Neuronal stem cell (in vitro differentiated cells): ENCODE data around the gene SND1.

ENCODE experiments used
- DNase-seq: peaks from one replicate; pipeline ENCODE4 v3.0.0-alpha.2; 2013; ENCODE audit warnings: low spot score
- H2AFZ ChIP-seq: one replicate; pipeline ENCODE4 v1.6.1; 2013; ENCODE audit warnings: mild to moderate bottlenecking, low read length, inconsistent platforms
- H2AK5ac ChIP-seq: 2 replicates; pipeline ENCODE4 v1.6.1; 2013; ENCODE audit warnings: low read depth, mild to moderate bottlenecking, inconsistent platforms, low read length, moderate library complexity, mixed read lengths
- H2BK120ac ChIP-seq: 2 replicates; pipeline ENCODE4 v1.6.1; 2013; ENCODE audit warnings: low read depth, mild to moderate bottlenecking, inconsistent platforms, low read length, moderate library complexity, mixed read lengths
- H2BK12ac ChIP-seq: one replicate; pipeline ENCODE4 v1.6.1; 2013; ENCODE audit warnings: low read length, inconsistent platforms
- H2BK15ac ChIP-seq: 2 replicates; pipeline ENCODE4 v1.6.1; 2013; ENCODE audit warnings: mild to moderate bottlenecking, low read length, inconsistent platforms, mixed read lengths
- H2BK5ac ChIP-seq: one replicate; pipeline ENCODE4 v1.6.1; 2013; ENCODE audit warnings: inconsistent platforms, mild to moderate bottlenecking, low read length, moderate library complexity
- H3K14ac ChIP-seq: one replicate; pipeline ENCODE4 v1.6.1; 2013; ENCODE audit warnings: low read length, inconsistent platforms
- H3K18ac ChIP-seq: 2 replicates; pipeline ENCODE4 v1.6.1; 2013; ENCODE audit warnings: low read length, inconsistent platforms
- H3K23ac ChIP-seq: 2 replicates; pipeline ENCODE4 v1.6.1; 2013; ENCODE audit warnings: low read depth, mild to moderate bottlenecking, mixed read lengths, low read length, inconsistent platforms; ENCODE audit not compliant: poor library complexity
- H3K27ac ChIP-seq: replicated peaks from 3 replicates; pipeline ENCODE4 v1.5.1; 2013; ENCODE audit warnings: low read length, inconsistent platforms
- H3K27me3 ChIP-seq, 3 experiments: 2 replicates each; pipeline ENCODE4 v1.6.1; 2013; ENCODE audit warnings: low read length in 3 of 3, mild to moderate bottlenecking in 2 of 3, inconsistent platforms in 1 of 3, low read depth in 1 of 3, mixed read lengths in 1 of 3, moderate library complexity in 1 of 3; ENCODE audit not compliant: control insufficient read depth in 3 of 3, insufficient read depth in 3 of 3
- H3K36me3 ChIP-seq, 2 donors: replicated peaks in 1 of 2; 2 replicates each; pipeline ENCODE4 v1.6.1; 2013; ENCODE audit warnings: low read length in 2 of 2; ENCODE audit not compliant: control insufficient read depth in 2 of 2, insufficient read depth in 2 of 2
- H3K4ac ChIP-seq: 2 replicates; pipeline ENCODE4 v1.6.1; 2013; ENCODE audit warnings: inconsistent platforms, mild to moderate bottlenecking, low read length, moderate library complexity
- H3K4me1 ChIP-seq, 2 donors: 1 replicate in 1 of 2; 2 replicates in 1 of 2; pipeline ENCODE4 v1.6.1; 2013; ENCODE audit warnings: low read length in 2 of 2, low read depth in 1 of 2; ENCODE audit not compliant: control insufficient read depth in 2 of 2, insufficient read depth in 1 of 2
- H3K4me2 ChIP-seq: one replicate; pipeline ENCODE4 v1.6.1; 2013; ENCODE audit warnings: mild to moderate bottlenecking, low read length, inconsistent platforms; ENCODE audit not compliant: insufficient read depth, poor library complexity, severe bottlenecking
- H3K4me3 ChIP-seq, 2 donors: 2 replicates each; pipeline ENCODE4 v1.5.1; 2013; ENCODE audit warnings: low read length in 2 of 2, mild to moderate bottlenecking in 2 of 2, inconsistent platforms in 1 of 2, moderate library complexity in 1 of 2
- H3K79me1 ChIP-seq: one replicate; pipeline ENCODE4 v1.6.1; 2013; ENCODE audit warnings: low read depth, mild to moderate bottlenecking, inconsistent platforms, low read length, moderate library complexity
- H3K9ac ChIP-seq: one replicate; pipeline ENCODE4 v1.6.1; 2013; ENCODE audit warnings: mild to moderate bottlenecking, low read depth, low read length, inconsistent platforms; ENCODE audit not compliant: poor library complexity
- H3K9me3 ChIP-seq, 2 donors: replicated peaks in 1 of 2; 2 replicates each; pipeline versions ENCODE3 to v1.6.1; 2013; ENCODE audit warnings: low read length in 2 of 2, mild to moderate bottlenecking in 2 of 2, inconsistent platforms in 1 of 2, low read depth in 1 of 2, mixed read lengths in 1 of 2, moderate library complexity in 1 of 2; ENCODE audit not compliant: control insufficient read depth in 2 of 2, insufficient read depth in 1 of 2
- H4K8ac ChIP-seq: one replicate; pipeline ENCODE4 v1.6.1; 2013; ENCODE audit warnings: low read depth, mild to moderate bottlenecking, inconsistent platforms, low read length, moderate library complexity
- H4K91ac ChIP-seq: one replicate; pipeline ENCODE4 v1.6.1; 2013; ENCODE audit warnings: low read length, low read depth, mild to moderate bottlenecking, inconsistent platforms; ENCODE audit not compliant: poor library complexity
- WGBS, 2 donors: extraction: QIAGEN DNeasy Blood & Tissue Kit; methylation state at CpG; one replicate each; pipeline ENCODE4 v1.1.7; 2013; ENCODE audit warnings: missing lambda C conversion rate in 2 of 2, mixed read lengths in 1 of 2; ENCODE audit not compliant: insufficient read length in 2 of 2, insufficient replicate concordance in 1 of 2; ENCODE audit errors: extremely low coverage in 2 of 2; 5-methylcytosine and 5-hydroxymethylcytosine counted together

SND1 gene

DNA sequence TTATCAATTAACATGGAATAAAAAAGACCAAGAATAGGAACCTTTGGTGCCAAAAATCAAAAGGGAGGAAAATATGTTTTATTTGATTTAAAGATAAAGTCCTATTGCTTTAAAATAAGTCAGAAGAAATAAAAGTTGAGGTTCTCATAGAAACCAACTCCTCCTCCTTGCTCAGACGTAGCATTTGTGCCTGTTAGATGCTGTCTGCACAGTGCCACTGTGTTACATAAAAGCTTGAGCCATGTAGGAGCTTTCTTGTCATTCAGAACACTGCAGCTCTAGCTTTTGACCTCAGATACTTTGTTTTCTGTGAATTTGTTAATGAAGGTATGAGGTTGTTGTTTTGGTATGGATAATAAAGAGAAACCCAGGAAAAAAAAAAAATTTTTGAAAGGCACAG, 328.9 kb downstream of the SND1 start:
- H3K23ac ChIP-seq: no peak overlapping the region
- H2BK120ac ChIP-seq: no peak overlapping the region
- H3K36me3 ChIP-seq: peaks cover 0 to 9% of the 10 kb centered on the region in 2 donors
- no peak overlapping the region for H3K4ac ChIP-seq
- no peak overlapping the region for H3K9ac ChIP-seq
- H4K8ac ChIP-seq: no peak overlapping the region
- H3K9me3 ChIP-seq: peaks cover 1 to 23% of the 10 kb centered on the region in 2 donors
- H3K14ac ChIP-seq: no peak overlapping the region
- WGBS, 2 donors: no CpG with 5 or more reads among the region's 1 CpG
- H2AFZ ChIP-seq: no peak overlapping the region
- H3K27me3 ChIP-seq: no peaks in the 10 kb centered on the region
- H3K27ac ChIP-seq: no peak overlapping the region
- H2BK5ac ChIP-seq: no peak overlapping the region
- H3K4me2 ChIP-seq: no peak overlapping the region
- H3K18ac ChIP-seq: no peak overlapping the region
- no peak overlapping the region for H2BK15ac ChIP-seq
- peaks cover 7 to 17% of the 10 kb centered on the region in 2 donors for H3K4me1 ChIP-seq
- DNase-seq: no peak
- H4K91ac ChIP-seq: no peak overlapping the region
- no peak overlapping the region for H2AK5ac ChIP-seq
- H3K79me1 ChIP-seq: no peaks in the 10 kb centered on the region
- H3K4me3 ChIP-seq: no peak overlapping the region
- H2BK12ac ChIP-seq: no peak overlapping the region

DNA sequence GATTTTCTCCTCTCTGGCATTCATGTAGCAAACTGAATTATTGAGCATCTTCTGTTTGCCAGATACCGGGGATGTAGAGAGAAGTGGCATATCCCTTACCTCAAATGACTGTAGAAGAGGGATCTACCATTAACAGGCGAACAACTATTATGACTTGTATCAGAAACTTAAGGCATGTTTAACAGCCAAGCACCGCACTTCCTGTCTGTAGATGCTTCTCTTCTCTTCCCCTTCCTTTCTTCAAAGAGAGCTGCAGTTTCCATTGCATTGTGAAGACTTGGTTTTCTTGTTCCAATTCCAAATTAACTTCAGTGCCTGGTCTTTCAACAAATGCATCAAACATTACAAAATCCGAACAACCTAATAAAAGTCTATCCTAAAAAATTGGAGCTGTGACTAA, 330.0 kb downstream of the SND1 start:
- no peak overlapping the region for H4K91ac ChIP-seq
- H3K27ac ChIP-seq: peak overlapping the region; percentile 15
- no peaks in the 10 kb centered on the region for H3K79me1 ChIP-seq
- H2AFZ ChIP-seq: no peak overlapping the region
- H2BK15ac ChIP-seq: no peak overlapping the region
- no peak for DNase-seq
- H3K4me1 ChIP-seq: peaks cover 0 to 11% of the 10 kb centered on the region in 2 donors
- WGBS, 2 donors: no CpG with 5 or more reads among the region's 4 CpGs
- H3K9ac ChIP-seq: no peak overlapping the region
- no peak overlapping the region for H3K4me3 ChIP-seq
- no peak overlapping the region for H2BK5ac ChIP-seq
- H3K27me3 ChIP-seq: no peaks in the 10 kb centered on the region
- H2BK12ac ChIP-seq: no peak overlapping the region
- no peak overlapping the region for H3K4me2 ChIP-seq
- no peak overlapping the region for H2AK5ac ChIP-seq
- no peak overlapping the region for H4K8ac ChIP-seq
- no peak overlapping the region for H3K4ac ChIP-seq
- peaks cover 1 to 18% of the 10 kb centered on the region in 2 donors for H3K9me3 ChIP-seq
- H2BK120ac ChIP-seq: no peak overlapping the region
- H3K23ac ChIP-seq: no peak overlapping the region
- H3K18ac ChIP-seq: no peak overlapping the region
- peaks cover 0 to 9% of the 10 kb centered on the region in 2 donors for H3K36me3 ChIP-seq
- no peak overlapping the region for H3K14ac ChIP-seq

DNA sequence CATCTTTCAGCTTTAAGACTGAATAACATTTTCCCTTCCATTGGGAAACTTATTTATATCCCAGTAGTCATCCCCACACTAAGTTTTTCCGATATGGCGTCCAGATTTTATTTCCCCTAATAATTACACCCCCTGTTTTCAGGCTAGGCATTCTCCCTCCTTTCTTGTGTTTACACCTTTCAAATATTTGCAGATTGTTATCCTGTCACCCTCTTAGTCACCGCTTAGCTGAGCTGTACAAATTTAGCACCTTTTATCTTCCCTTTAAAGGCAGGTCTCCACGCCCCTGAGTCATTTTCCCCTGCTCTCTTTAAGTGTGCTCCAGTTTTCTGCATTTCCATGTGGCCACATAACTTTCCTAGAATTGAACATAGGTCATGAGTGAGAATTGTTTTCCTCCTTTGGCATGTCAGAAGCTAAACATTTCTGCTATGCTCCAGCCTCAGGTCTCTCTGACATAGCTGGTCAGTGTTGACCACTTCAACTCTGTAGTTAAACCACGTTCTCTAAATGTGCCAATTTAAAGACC, 331.9 kb downstream of the SND1 start:
- Histone ChIP-seq H3K9me3 (peaks cover 1 to 5% of the 10 kb centered on the region in 2 donors), H3K27me3 (no peaks in the 10 kb centered on the region), H3K14ac (no peak overlapping the region), H3K4me1 (peaks cover 0 to 19% of the 10 kb centered on the region in 2 donors), H3K4me2 (no peak overlapping the region), H3K4ac (no peak overlapping the region), H3K23ac (no peak overlapping the region), H2BK5ac (no peak overlapping the region), H3K36me3 (no peaks in the 10 kb centered on the region), H2BK120ac (no peak overlapping the region), H2AFZ (no peak overlapping the region), H3K18ac (no peak overlapping the region), H3K4me3 (no peak overlapping the region), H2BK12ac (no peak overlapping the region), H4K8ac (no peak overlapping the region), H3K9ac (no peak overlapping the region), H3K27ac (no peak overlapping the region), H4K91ac (no peak overlapping the region), H2BK15ac (no peak overlapping the region), H3K79me1 (no peaks in the 10 kb centered on the region), H2AK5ac (no peak overlapping the region)
- no peak for DNase-seq
- no CpG with 5 or more reads among the region's 5 CpGs for WGBS, 2 donors

DNA sequence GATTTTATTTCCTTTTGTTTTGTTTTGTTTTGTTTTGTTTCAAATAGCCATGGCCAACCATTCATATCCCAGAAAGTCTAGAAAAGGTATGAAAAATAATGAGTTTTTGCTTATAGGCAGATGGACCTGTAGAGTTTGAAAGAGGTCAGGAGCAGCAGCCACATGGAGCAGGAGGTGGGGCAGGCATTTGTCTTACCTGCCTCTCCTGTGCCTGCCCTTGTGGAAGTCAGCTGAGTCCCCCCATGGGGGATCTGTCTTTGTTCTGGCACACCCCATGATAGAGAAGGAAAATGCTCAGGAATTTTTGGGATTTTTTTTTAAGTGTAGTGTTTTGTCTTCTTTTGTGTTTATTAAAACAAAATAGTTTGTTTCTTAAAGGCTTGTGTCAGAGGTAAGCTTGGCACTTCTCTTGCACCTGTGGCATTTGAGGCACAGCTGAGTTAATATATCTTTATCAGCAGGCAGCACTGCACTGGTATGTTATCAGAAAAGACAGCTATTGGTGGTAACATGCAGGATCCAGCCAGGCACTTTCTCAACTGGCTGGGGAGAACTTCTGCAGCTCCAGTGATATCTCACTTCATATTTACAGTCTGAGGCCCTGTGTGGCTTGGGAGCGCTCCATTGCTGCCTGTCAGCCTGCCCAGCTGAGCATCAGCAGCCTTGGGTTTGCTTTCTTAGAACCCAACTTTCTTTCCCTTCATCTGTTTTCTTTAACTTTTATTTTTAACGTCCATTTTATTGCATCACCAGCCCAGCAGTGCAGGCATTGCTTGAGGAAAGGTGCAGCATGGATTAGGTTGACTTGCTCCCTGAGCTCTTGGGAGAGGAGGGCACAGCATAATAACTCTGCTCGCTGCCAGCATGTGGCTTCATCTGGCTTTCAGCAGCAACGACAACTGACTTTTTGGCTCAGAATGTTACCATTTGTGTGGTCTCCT, 334.9 kb downstream of the SND1 start:
- Histone ChIP-seq H2BK15ac (no peak overlapping the region), H3K27ac (no peak overlapping the region)
- no CpG with 5 or more reads among the region's 4 CpGs for WGBS, 2 donors

More for the DNA sequence above, 334.9 kb downstream of the SND1 start:
- Histone ChIP-seq H3K27me3 (no peaks in the 10 kb centered on the region), H3K4me2 (no peak overlapping the region), H4K91ac (no peak overlapping the region), H2BK12ac (no peak overlapping the region), H2AFZ (no peak overlapping the region), H3K36me3 (peaks cover 2 to 16% of the 10 kb centered on the region in 2 donors), H3K4me3 (no peak overlapping the region), H3K9me3 (no peaks in the 10 kb centered on the region), H3K23ac (no peak overlapping the region), H2BK5ac (no peak overlapping the region), H3K4me1 (peaks cover 0 to 13% of the 10 kb centered on the region in 2 donors), H3K14ac (no peak overlapping the region), H3K18ac (peak overlapping the region; percentile 9), H3K79me1 (no peaks in the 10 kb centered on the region), H3K4ac (no peak overlapping the region), H4K8ac (no peak overlapping the region), H2AK5ac (no peak overlapping the region), H2BK120ac (no peak overlapping the region), H3K9ac (no peak overlapping the region)
- no peak for DNase-seq
